ENCODE measurements around the gene SLC25A21.

GRCh38 chr14:37087520-37087919 lies 84.9 kb downstream of the SLC25A21 start:
- TF ChIP-seq POLR2A (IDR thresholded peaks at IDR 0.05; ENCODE audit: low read length) (no peak), GATA1 (IDR thresholded peaks at IDR 0.05; ENCODE audit: low read depth, low read length) (no peak)
